Endometrium (tissue), 2 donors: ENCODE data around the gene HPS6.
A peak's percentile ranks its signal among the peaks of the same experiment; 100 is the strongest.
"Not testable (repeated sequence)": the region's sequence is repeated elsewhere in the genome, so short reads cannot be mapped to it uniquely, and the experiment has no call there.

Experiments used
- FAIRE-seq: peaks from 2 replicates; lab custom pipeline; 2012; peaks lifted over from hg19 to GRCh38; lab: Jason Lieb, UNC
- donor health status: control.
- donor health status: control.

The HPS6 gene

DNA sequence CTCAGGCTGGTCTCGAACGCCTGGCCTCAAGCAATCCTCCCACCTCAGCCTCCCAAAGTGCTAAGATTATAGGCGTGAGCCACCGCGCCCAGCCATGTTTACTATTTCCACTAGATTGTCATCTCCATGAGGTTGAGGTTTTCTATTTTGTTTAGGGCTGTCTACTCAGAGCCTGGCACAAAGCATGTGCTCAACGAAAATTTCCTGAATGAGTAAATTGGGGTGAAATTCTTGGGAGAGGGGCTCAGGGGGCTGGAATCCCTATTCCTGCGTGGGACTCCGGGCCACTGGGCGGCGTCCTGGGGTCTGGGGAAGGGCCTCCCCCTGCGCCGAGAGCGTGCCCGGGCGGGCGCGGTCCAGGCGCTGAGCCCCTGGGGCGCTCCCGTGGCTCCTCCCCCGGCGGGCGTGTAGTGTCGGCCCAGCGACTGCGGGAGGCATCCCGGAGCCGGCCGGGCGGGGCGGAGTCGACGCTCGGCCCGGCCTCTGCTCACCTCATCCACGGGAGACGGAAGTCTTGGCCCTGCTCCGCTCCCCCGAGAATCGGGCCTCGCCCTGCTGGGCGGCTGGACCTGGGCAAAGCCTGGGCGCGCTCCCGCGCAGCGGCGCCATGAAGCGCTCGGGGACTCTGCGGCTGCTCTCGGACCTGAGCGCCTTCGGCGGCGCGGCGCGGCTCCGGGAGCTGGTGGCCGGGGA, at the start of gene HPS6:
Gene HPS6 (plus strand): TSS at position 482 of the 693 bp plus-strand sequence. CDS start 126 bp downstream, at position 608.
- FAIRE-seq: no peak

GRCh38 chr10:102016416-102016815, 48.7 kb upstream of the HPS6 start:
- no peak for FAIRE-seq

DNA sequence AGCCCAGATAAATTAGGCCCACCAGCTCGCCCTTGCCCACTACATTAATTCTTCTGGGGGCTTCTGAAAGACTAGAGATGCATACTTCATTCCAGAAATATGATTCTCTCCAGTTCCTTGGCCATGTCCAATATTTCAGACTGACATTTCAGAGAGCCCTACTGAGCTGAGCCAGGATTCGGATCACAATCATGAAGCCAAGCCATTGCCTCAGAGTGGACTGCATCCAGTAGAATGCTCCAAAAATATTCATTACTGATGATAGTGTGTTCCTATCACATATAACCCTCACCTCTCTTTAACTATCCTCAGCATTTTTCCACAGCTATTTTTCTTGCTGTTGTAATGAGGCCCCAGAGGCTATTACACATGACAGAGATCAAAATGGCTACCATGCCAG, 47.9 kb upstream of the HPS6 start:
- FAIRE-seq: no peak

GRCh38 chr10:102020938-102021337, 44.2 kb upstream of the HPS6 start:
- FAIRE-seq: no peak

DNA sequence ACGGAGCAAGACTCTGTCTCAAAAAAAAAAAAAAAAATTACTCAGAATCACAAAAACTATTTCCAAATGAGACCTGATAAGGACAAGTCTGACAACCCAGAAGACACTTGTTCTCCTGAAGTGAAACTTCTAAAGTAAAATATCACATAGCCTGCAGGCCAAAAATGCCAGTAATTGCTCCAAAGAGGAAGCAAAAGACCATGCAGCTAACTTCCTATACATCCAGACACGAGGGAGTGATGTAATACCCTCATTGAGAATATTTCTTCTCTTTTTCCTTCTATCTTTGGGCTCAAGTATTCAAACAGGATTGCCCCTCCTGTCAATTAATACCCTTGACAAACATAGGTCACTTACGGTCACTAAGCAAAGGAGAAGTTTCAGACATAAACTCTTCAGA, 40.4 kb upstream of the HPS6 start:
- FAIRE-seq: no peak

GRCh38 chr10:102027261-102027660, 37.9 kb upstream of the HPS6 start:
- FAIRE-seq: no peak

GRCh38 chr10:102033787-102034186, 31.4 kb upstream of the HPS6 start:
- no peak for FAIRE-seq

DNA sequence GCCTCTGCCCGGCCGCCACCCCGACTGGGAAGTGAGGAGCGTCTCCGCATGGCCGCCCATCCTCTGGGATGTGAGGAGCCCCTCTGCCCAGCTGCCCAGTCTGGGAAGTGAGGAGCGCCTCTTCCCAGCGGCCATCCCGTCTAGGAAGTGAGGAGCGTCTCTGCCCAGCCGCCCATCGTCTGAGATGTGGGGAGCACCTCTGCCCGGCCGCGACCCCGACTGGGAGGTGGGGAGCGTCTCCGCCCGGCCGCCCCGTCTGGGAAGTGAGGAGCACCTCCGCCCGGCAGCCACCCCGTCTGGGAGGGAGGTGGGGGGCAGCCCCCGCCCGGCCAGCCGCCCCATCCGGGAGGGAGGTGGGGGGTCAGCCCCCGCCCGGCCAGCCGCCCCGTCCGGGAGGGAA, 29.3 kb upstream of the HPS6 start:
- not testable (repeated sequence) for FAIRE-seq

DNA sequence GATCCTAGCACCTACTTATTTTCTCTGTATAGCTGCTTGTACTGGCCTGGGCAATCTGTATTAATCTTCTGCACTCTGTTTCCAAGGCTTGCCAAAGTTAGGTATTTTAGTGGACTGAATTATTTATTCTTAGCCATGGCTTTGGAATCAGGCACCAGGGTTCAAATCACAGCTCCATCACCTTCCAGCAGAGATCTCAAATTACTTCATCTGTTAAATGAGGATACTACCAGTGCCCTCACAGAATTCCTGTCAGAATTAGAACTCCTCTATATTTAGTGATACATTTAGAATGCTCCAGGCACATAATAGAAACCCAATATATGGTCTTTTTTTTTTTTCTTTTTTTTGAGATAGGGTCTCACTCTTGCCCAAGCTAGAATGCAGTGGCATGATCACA, 26.7 kb upstream of the HPS6 start:
- no peak for FAIRE-seq

DNA sequence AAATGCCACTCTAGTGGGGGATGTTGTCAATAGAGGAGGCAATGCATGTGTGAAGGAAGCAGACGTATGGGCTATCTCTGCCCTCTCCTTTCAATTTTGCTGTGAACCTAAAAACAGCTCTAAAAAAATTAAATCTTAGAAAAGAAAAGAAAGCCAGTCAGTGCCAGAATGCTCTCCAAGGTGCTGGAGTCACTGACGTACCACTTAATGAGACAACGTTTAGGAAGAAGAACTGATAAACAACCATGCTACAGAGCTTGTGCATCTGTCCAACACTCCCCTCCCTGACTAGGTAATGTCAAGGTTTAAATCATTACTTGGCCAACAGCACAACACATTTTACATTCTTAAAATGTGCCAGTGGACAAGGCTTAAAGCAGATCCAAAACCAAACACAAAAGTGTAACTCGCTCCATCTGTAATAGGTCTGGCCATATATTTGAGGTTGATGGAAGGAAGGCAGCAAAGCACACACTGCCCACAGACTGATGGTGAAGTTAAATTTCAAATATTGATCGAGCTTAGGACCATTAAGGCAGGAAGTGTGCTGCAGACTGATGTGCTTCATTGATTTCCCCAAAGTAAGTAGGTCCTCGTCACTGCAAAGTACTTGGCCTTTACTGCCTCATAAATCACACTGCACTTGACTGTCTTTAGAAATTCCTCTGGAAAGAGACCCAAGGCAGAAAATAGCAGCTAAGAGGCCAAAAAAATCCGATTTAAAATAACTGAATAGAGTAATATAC, 24.7 kb upstream of the HPS6 start:
- FAIRE-seq: no peak

DNA sequence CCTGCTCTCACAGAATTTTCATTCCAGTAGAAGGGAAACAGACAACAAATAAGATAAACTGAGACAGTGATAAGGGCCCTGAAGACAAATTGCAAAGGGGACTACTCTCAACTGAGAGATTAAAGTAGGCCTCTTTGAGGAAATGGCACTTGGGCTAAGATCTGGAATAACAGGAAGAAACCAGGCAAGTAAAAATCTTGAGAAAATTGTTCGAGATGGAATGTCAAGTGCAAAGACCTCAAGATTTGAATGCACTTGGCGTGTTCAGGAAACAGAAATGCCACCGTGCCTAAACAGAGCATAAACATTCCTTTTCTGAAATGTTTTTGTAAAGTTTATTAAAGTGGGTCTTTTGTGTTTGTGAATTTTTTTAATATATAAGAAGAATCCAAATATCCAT, 19.9 kb upstream of the HPS6 start:
- FAIRE-seq: no peak

- no peak for FAIRE-seq
These were observed 19.1 kb upstream of the HPS6 start for GRCh38 chr10:102046095-102046494.

- not testable (repeated sequence) for FAIRE-seq
These were observed 10.1 kb upstream of the HPS6 start for GRCh38 chr10:102054881-102055646.

DNA sequence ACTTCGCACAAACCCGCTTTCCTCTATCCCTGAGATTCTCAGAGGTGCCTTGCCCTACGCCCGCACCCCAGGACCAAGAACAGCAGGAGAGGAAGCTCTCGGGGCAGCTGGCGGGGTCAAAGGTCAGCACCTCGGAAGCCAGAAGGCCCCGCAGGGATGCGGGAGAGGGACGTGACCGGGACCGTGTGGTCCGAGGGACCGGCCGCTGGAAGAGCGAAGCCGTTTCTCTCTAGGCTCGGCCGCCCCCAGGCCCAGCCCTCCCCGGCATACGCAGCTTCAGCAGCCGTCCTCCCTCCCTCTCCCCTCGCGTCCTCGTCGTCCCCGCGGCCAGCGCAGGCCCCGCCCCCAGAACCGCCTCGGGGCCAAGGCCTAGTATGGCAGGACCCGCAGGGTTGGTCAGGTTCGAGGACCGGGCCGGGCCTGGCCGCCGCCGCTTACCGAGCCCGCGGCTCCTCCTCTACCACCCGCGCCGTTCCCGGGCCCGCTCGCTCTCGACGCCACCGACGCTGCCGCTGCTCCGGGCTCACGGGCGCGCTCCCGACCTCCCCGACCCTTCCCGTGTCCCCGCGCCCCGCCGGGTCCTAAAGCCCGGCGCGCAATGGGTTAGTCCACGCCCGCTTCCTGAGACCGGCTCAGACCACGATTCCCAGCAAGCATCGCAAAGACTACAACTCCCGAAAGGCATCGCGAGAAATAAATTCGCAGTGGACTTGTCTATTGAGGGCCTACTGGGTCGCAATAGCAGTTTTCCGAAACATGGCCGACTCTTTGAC, 9.3 kb upstream of the HPS6 start, which contains the start of gene ARMH3:
Gene ARMH3 (minus strand): TSS at position 527 of the 773 bp plus-strand sequence. CDS start 16,059 bp downstream, outside the sequence.
- peak; percentile 62 for FAIRE-seq

GRCh38 chr10:102059987-102060386, 5.2 kb upstream of the HPS6 start:
- FAIRE-seq: no peak

DNA sequence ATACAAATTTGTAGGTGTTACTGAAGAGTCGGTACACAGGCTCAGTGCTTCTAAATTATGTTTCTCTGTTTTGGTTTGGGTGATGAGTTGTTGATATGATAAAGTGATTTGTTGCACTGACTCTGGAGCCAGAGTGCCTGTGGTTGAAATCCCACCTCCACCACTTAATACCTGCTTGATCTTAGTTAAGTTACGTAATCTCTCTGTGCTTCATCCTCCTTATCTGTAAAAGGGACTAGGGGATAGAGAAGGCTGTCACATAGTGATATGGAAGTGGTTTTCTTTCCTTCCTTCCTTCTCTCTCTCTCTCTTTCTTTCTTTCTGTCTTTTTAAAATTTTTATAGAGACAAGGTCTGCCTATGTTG, 664 bp upstream of the HPS6 start:
- FAIRE-seq: no peak

- FAIRE-seq: no peak
These were observed 631 bp downstream of the HPS6 start for GRCh38 chr10:102065561-102066398.

DNA sequence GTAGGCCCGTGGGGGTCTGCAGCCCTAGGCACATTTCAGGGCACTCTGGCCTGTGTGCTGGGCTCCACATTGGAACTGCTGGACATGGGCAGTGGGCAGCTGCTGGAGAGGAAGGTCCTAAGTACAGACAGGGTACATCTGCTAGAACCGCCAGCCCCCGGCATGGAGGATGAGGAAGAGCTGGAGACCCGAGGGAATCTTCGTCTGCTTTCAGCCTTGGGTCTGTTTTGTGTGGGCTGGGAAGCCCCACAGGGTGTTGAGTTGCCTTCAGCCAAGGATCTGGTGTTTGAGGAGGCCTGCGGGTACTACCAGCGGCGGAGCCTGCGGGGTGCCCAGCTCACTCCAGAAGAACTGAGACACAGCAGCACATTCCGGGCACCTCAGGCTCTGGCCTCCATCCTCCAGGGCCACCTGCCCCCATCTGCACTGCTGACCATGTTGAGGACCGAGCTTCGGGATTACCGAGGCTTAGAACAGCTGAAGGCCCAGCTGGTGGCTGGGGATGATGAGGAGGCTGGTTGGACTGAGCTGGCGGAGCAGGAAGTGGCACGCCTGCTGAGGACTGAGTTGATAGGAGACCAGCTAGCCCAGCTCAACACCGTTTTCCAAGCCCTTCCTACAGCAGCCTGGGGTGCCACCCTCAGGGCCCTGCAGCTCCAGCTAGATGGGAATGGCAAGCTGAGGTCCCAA, 1.4 kb downstream of the HPS6 start:
- FAIRE-seq: no peak

GRCh38 chr10:102067091-102067916, 2.2 kb downstream of the HPS6 start:
- no peak for FAIRE-seq

- no peak for FAIRE-seq
These were observed 3.1 kb downstream of the HPS6 start for GRCh38 chr10:102068216-102068615.
